HUES48 (cell line): ENCODE measurements around the gene LILRB3.
A peak's percentile ranks its signal among the peaks of the same experiment; 100 is the strongest.
"Not testable (repeated sequence)": the region's sequence is repeated elsewhere in the genome, so short reads cannot be mapped to it uniquely, and the experiment has no call there.

Experiments used
- H3K27ac ChIP-seq: one replicate; pipeline ENCODE4 v1.7.0; 2013; ENCODE audit warnings: low read depth, low read length, inconsistent platforms
- H3K27me3 ChIP-seq: 2 replicates; pipeline ENCODE4 v1.6.1; 2013; ENCODE audit warnings: mild to moderate bottlenecking, low read length; ENCODE audit not compliant: control insufficient read depth, insufficient read depth
- H3K36me3 ChIP-seq: 2 replicates; pipeline ENCODE4 v1.6.1; 2013; ENCODE audit warnings: low read length; ENCODE audit not compliant: control insufficient read depth, insufficient read depth
- H3K4me1 ChIP-seq: 2 replicates; pipeline ENCODE4 v1.6.1; 2013; ENCODE audit warnings: mild to moderate bottlenecking, low read length; ENCODE audit not compliant: control insufficient read depth, insufficient read depth
- H3K4me3 ChIP-seq: 2 replicates; pipeline ENCODE4 v1.5.1; 2013; ENCODE audit warnings: mild to moderate bottlenecking, low read depth, low read length
- H3K9ac ChIP-seq: 2 replicates; pipeline ENCODE4 v1.6.1; 2013; ENCODE audit warnings: mild to moderate bottlenecking, low read depth, low read length, moderate library complexity
- H3K9me3 ChIP-seq: 2 replicates; pipeline ENCODE4 v1.6.1; 2013; ENCODE audit warnings: low read length; ENCODE audit not compliant: control insufficient read depth, insufficient read depth

The LILRB3 gene

GRCh38 chr19:54173951-54174834, 48.6 kb downstream of the LILRB3 start:
- H3K36me3 ChIP-seq = peaks cover 12% of the 10 kb centered on the region
- H3K27ac ChIP-seq = peak overlapping the region; percentile 42
- H3K9me3 ChIP-seq = no peaks in the 10 kb centered on the region
- no peak overlapping the region for H3K4me3 ChIP-seq
- H3K9ac ChIP-seq = no peak overlapping the region
- H3K27me3 ChIP-seq = no peaks in the 10 kb centered on the region
- H3K4me1 ChIP-seq = peaks cover 13% of the 10 kb centered on the region

- Histone ChIP-seq H3K9ac (no peak overlapping the region), H3K36me3 (peaks cover 10% of the 10 kb centered on the region), H3K27ac (peak overlapping the region; percentile 42), H3K9me3 (no peaks in the 10 kb centered on the region), H3K27me3 (no peaks in the 10 kb centered on the region), H3K4me1 (peaks cover 10% of the 10 kb centered on the region), H3K4me3 (no peak overlapping the region; the same call in 1 of the 2 replicates)
Observed at GRCh38 chr19:54173359-54173699, 49.5 kb downstream of the LILRB3 start.

- peak within 1 kb of the TSS; percentile 52 for H3K27ac ChIP-seq
- H3K9ac ChIP-seq = peak within 1 kb of the TSS; percentile 42; the same call in 1 of the 2 replicates
- no peaks in the 10 kb centered on the region for H3K27me3 ChIP-seq
- H3K4me3 ChIP-seq = peak within 1 kb of the TSS; percentile 58
- H3K36me3 ChIP-seq = peaks cover 7% of the 10 kb centered on the region
- H3K9me3 ChIP-seq = no peaks in the 10 kb centered on the region
- H3K4me1 ChIP-seq = peaks cover 8% of the 10 kb centered on the region
Observed at GRCh38 chr19:54172471-54173358, 50.1 kb downstream of the LILRB3 start, which contains the start of gene TMC4. TMC4 (minus strand) TSS chr19:54173160; CDS start chr19:54173117, 43 bp downstream.

- not testable (repeated sequence) for H3K27ac ChIP-seq, H3K27me3 ChIP-seq, H3K4me3 ChIP-seq, H3K4me1 ChIP-seq, H3K9ac ChIP-seq, H3K9me3 ChIP-seq, H3K36me3 ChIP-seq
Observed at GRCh38 chr19:54171736-54172431, 50.9 kb downstream of the LILRB3 start.

- no peaks in the 10 kb centered on the region for H3K9me3 ChIP-seq
- no peak overlapping the region for H3K27ac ChIP-seq
- no peak overlapping the region for H3K4me3 ChIP-seq
- H3K27me3 ChIP-seq = no peaks in the 10 kb centered on the region
- H3K4me1 ChIP-seq = peaks cover 8% of the 10 kb centered on the region
- H3K9ac ChIP-seq = no peak overlapping the region
- no peaks in the 10 kb centered on the region for H3K36me3 ChIP-seq
Observed at GRCh38 chr19:54169149-54169740, 53.6 kb downstream of the LILRB3 start.

GRCh38 chr19:54168174-54168917, 54.5 kb downstream of the LILRB3 start:
- H3K4me3 ChIP-seq = no peak overlapping the region
- peaks cover 4% of the 10 kb centered on the region for H3K27me3 ChIP-seq
- H3K4me1 ChIP-seq = peaks cover 6% of the 10 kb centered on the region
- H3K9me3 ChIP-seq = no peaks in the 10 kb centered on the region
- H3K36me3 ChIP-seq = no peaks in the 10 kb centered on the region
- H3K9ac ChIP-seq = no peak overlapping the region
- H3K27ac ChIP-seq = no peak overlapping the region
